DND-41 (cell line): Measurements from ENCODE around the gene GLT8D1.

Source experiments
- ATAC-seq: fragments of 200-7000 bp; cut with Tn5 transposase; 3 replicates; pipeline ENCODE4 v1.9.1; 2021; ENCODE audit warnings: low read depth; ENCODE audit not compliant: insufficient read depth
- DNase-seq: peaks from one replicate; pipeline ENCODE4 v3.0.0-alpha.2; 2020
- H2AFZ ChIP-seq: 2 replicates; pipeline ENCODE4 v1.6.0; 2012; ENCODE audit warnings: low read depth, low read length
- H3K27ac ChIP-seq: 2 replicates; pipeline ENCODE4 v1.5.1; 2012; ENCODE audit warnings: low read length, inconsistent platforms
- H3K27me3 ChIP-seq: fragments of 200-600 bp; sonication (generic); 2 replicates; pipeline ENCODE4 v1.6.0; 2012; ENCODE audit warnings: low read length, mild to moderate bottlenecking, inconsistent platforms; ENCODE audit not compliant: insufficient read depth, poor library complexity
- H3K36me3 ChIP-seq: 2 replicates; pipeline ENCODE4 v1.5.1; 2012; ENCODE audit warnings: low read length, inconsistent platforms; ENCODE audit not compliant: insufficient read depth
- H3K4me1 ChIP-seq: 2 replicates; pipeline ENCODE4 v1.5.1; 2012; ENCODE audit warnings: mild to moderate bottlenecking, low read length; ENCODE audit not compliant: insufficient read depth
- H3K4me2 ChIP-seq: 2 replicates; pipeline ENCODE4 v1.6.0; 2012; ENCODE audit warnings: mild to moderate bottlenecking, moderate library complexity, low read length, inconsistent platforms; ENCODE audit not compliant: insufficient read depth
- H3K4me3 ChIP-seq, 2 experiments: fragments of 200-600 bp in 1 of 2; shearing (Covaris generic) in 1 of 2; 2 replicates each; pipeline ENCODE4 v1.5.1; 2012 to 2016; ENCODE audit warnings: inconsistent platforms in 2 of 2, low read length in 2 of 2, mild to moderate bottlenecking in 2 of 2, low read depth in 1 of 2, moderate library complexity in 1 of 2
- H3K79me2 ChIP-seq: 2 replicates; pipeline ENCODE4 v1.6.0; 2012; ENCODE audit warnings: low read length, inconsistent platforms; ENCODE audit not compliant: insufficient read depth
- H3K9ac ChIP-seq: 2 replicates; pipeline ENCODE4 v1.6.0; 2012; ENCODE audit warnings: low read depth, mild to moderate bottlenecking, inconsistent platforms, low read length, moderate library complexity
- H3K9me3 ChIP-seq: 2 replicates; pipeline ENCODE4 v1.5.1; 2012; ENCODE audit warnings: low read length, moderate library complexity, mild to moderate bottlenecking, inconsistent platforms; ENCODE audit not compliant: insufficient read depth, severe bottlenecking
- H4K20me1 ChIP-seq: 2 replicates; pipeline ENCODE4 v1.6.0; 2012; ENCODE audit warnings: low read length; ENCODE audit not compliant: insufficient read depth
- CTCF ChIP-seq: IDR thresholded peaks from 2 replicates; pipeline ENCODE4 v1.5.1; 2012; ENCODE audit warnings: borderline replicate concordance, low read length, moderate library complexity, mild to moderate bottlenecking; ENCODE audit not compliant: poor library complexity, severe bottlenecking; ENCODE audit errors: extremely low read depth
- EZH2 ChIP-seq: IDR thresholded peaks from 3 replicates; pipeline ENCODE4 v1.6.1; 2012; ENCODE audit warnings: borderline replicate concordance, low read depth, mild to moderate bottlenecking, moderate library complexity, low read length, inconsistent platforms; ENCODE audit not compliant: severe bottlenecking

GLT8D1 gene

GRCh38 chr3:52663098-52663497 is 42.5 kb downstream of the GLT8D1 start:
- H4K20me1 ChIP-seq: peaks cover 8% of the 10 kb centered on the region; the same call in 1 of the 2 replicates
- no peak for ATAC-seq
- peaks cover 29% of the 10 kb centered on the region for H3K79me2 ChIP-seq
- no peaks in the 10 kb centered on the region for H3K27me3 ChIP-seq
- no peaks in the 10 kb centered on the region for H3K9me3 ChIP-seq
- TF ChIP-seq EZH2: no peak
- no peak for TF ChIP-seq CTCF
- no peaks in the 10 kb centered on the region for H3K4me1 ChIP-seq
- H3K36me3 ChIP-seq: peaks cover 91% of the 10 kb centered on the region
- H3K4me3 ChIP-seq: no peak overlapping the region
- H2AFZ ChIP-seq: no peak overlapping the region
- DNase-seq: no peak
- no peak overlapping the region for H3K9ac ChIP-seq
- H3K27ac ChIP-seq: no peak overlapping the region
- no peak overlapping the region for H3K4me2 ChIP-seq

GRCh38 chr3:52660046-52660445 is 45.5 kb downstream of the GLT8D1 start:
- ATAC-seq: no peak
- H4K20me1 ChIP-seq: 0 out of 2 replicates have a peak, but pooled peaks cover 6% of the 10 kb centered on the region
- no peak overlapping the region for H3K9ac ChIP-seq
- H2AFZ ChIP-seq: no peak overlapping the region
- peaks cover 12% of the 10 kb centered on the region for H3K79me2 ChIP-seq
- no peaks in the 10 kb centered on the region for H3K27me3 ChIP-seq
- no peaks in the 10 kb centered on the region for H3K4me1 ChIP-seq
- no peak overlapping the region for H3K4me3 ChIP-seq
- H3K27ac ChIP-seq: no peak overlapping the region
- peaks cover 91% of the 10 kb centered on the region for H3K36me3 ChIP-seq
- no peaks in the 10 kb centered on the region for H3K9me3 ChIP-seq
- no peak overlapping the region for H3K4me2 ChIP-seq
- TF ChIP-seq EZH2 (no peak), CTCF (no peak)
- no peak for DNase-seq

- H3K4me2 ChIP-seq: no peak overlapping the region
- no peaks in the 10 kb centered on the region for H3K9me3 ChIP-seq
- H3K79me2 ChIP-seq: no peaks in the 10 kb centered on the region; the same call in 1 of the 2 replicates
- DNase-seq (no peak), ATAC-seq (no peak)
- H3K27ac ChIP-seq: no peak overlapping the region
- H2AFZ ChIP-seq: no peak overlapping the region
- H3K4me3 ChIP-seq: no peak overlapping the region
- H3K27me3 ChIP-seq: no peaks in the 10 kb centered on the region
- no peaks in the 10 kb centered on the region for H3K4me1 ChIP-seq
- H3K9ac ChIP-seq: no peak overlapping the region
- H4K20me1 ChIP-seq: 0 out of 2 replicates have a peak, but pooled peaks cover 6% of the 10 kb centered on the region
- no peak for TF ChIP-seq CTCF
- TF ChIP-seq EZH2: no peak
- peaks cover 94% of the 10 kb centered on the region for H3K36me3 ChIP-seq
Measured at GRCh38 chr3:52655895-52656294, 49.7 kb downstream of the GLT8D1 start.

GRCh38 chr3:52651592-52651991 is 54.0 kb downstream of the GLT8D1 start:
- Histone ChIP-seq H2AFZ (no peak overlapping the region), H4K20me1 (no peaks in the 10 kb centered on the region; the same call in 1 of the 2 replicates), H3K27me3 (no peaks in the 10 kb centered on the region), H3K36me3 (peaks cover 93% of the 10 kb centered on the region), H3K9me3 (no peaks in the 10 kb centered on the region), H3K4me3 (no peak overlapping the region), H3K79me2 (no peaks in the 10 kb centered on the region; the same call in 1 of the 2 replicates), H3K27ac (no peak overlapping the region), H3K4me2 (no peak overlapping the region), H3K4me1 (no peaks in the 10 kb centered on the region), H3K9ac (no peak overlapping the region)
- ATAC-seq (no peak), DNase-seq (no peak)
- TF ChIP-seq EZH2: no peak
- TF ChIP-seq CTCF: no peak
